Endodermal cell (in vitro differentiated cells): ENCODE results near the gene OPRL1. TPM values are rescaled to one million over a fixed set of nuclear protein-coding genes. Genes with fewer than 3 reads are reported as not detected.

Source experiments
- DNase-seq: peaks from one replicate; pipeline ENCODE4 v3.0.0-alpha.2; 2017
- H3K27ac ChIP-seq: 2 replicates; pipeline ENCODE4 v1.5.1; 2013; ENCODE audit warnings: mild to moderate bottlenecking, low read depth, low read length, moderate library complexity
- H3K27me3 ChIP-seq: 2 replicates; pipeline ENCODE4 v1.6.1; 2013; ENCODE audit warnings: mild to moderate bottlenecking, low read length, moderate library complexity; ENCODE audit not compliant: insufficient read depth, control insufficient read depth, poor library complexity, severe bottlenecking
- H3K36me3 ChIP-seq: 2 replicates; pipeline ENCODE4 v1.7.0; 2013; ENCODE audit warnings: mild to moderate bottlenecking, low read length, moderate library complexity; ENCODE audit not compliant: control insufficient read depth, insufficient read depth
- H3K4me1 ChIP-seq: one replicate; pipeline ENCODE4 v1.7.0; 2013; ENCODE audit warnings: low read length; ENCODE audit not compliant: control insufficient read depth, insufficient read depth
- H3K4me3 ChIP-seq: 2 replicates; pipeline ENCODE4 v1.5.1; 2013; ENCODE audit warnings: mild to moderate bottlenecking, low read length, moderate library complexity
- H3K9ac ChIP-seq: 2 replicates; pipeline ENCODE4 v1.6.1; 2013; ENCODE audit warnings: mild to moderate bottlenecking, low read length, moderate library complexity; ENCODE audit not compliant: poor library complexity, severe bottlenecking; ENCODE audit errors: extremely low read depth
- H3K9me3 ChIP-seq: 2 replicates; pipeline ENCODE4 v1.6.1; 2013; ENCODE audit warnings: mild to moderate bottlenecking, low read length, moderate library complexity; ENCODE audit not compliant: control insufficient read depth
- H3K27ac Mint-ChIP-seq: 2 replicates; pipeline ENCODE4 v1.8.0; 2020; ENCODE audit warnings: mixed read lengths
- H3K27me3 Mint-ChIP-seq: 2 replicates; pipeline ENCODE4 v1.8.0; 2021; ENCODE audit warnings: mild to moderate bottlenecking, mixed read lengths; ENCODE audit not compliant: insufficient read depth
- H3K36me3 Mint-ChIP-seq: 2 replicates; pipeline ENCODE4 v1.8.0; 2020; ENCODE audit warnings: low read depth, mixed read lengths
- H3K4me1 Mint-ChIP-seq: 2 replicates; pipeline ENCODE4 v1.8.0; 2020; ENCODE audit warnings: mixed read lengths
- H3K4me3 Mint-ChIP-seq: 2 replicates; pipeline ENCODE4 v1.8.0; 2020; ENCODE audit warnings: mild to moderate bottlenecking, moderate library complexity, mixed read lengths
- H3K9me3 Mint-ChIP-seq: 2 replicates; pipeline ENCODE4 v1.8.0; 2020; ENCODE audit warnings: mild to moderate bottlenecking, mixed read lengths
- WGBS, 2 experiments: methylation state at CpG; one replicate each; pipeline versions ENCODE4 v1.1.5 to v1.1.7; 2013; ENCODE audit warnings: missing lambda C conversion rate in 2 of 2, mixed read lengths in 1 of 2; ENCODE audit not compliant: insufficient coverage in 1 of 2, insufficient read length in 1 of 2; 5-methylcytosine and 5-hydroxymethylcytosine counted together
- total RNA-seq, 2 donors: library from RNA; stranded (reverse); fragmentation: NEBNext Ultra II Directional in 1 of 2; extraction: Animal tissue kit (Norgen Biotek cat#: 25700) in 1 of 2; gene quantifications; 2 replicates in 1 of 2; 3 replicates in 1 of 2; pipeline ENCODE4 v1.2.1, GENCODE V29; 2021
- TF ChIP-seq, protein P1 (sequence below): fragments of 200-600 bp; sonication (generic); conservative IDR thresholded peaks from 2 replicates; pipeline ENCODE4 v1.5.0; 2021; ENCODE audit warnings: antibody characterized with exemption, mild to moderate bottlenecking

OPRL1 gene
- total RNA-seq, 2 donors from 2014 or later: 4.1 to 5.5 TPM

DNA sequence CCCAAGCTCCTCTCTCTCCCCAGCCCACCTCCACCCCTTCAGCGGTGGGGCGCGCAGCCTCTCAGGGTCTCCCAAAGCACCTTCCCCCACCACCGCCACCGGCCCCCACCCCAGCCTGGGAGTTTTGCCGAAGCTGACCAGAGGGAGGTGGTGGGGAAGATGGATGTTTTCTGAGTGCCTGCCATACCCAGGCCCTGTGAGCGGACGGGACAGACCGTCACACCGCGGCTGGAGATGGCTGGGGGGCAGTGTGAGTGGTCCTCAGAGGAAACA lies 38.2 kb upstream of the OPRL1 start:
- Histone ChIP-seq H3K27me3 (peaks cover 45% of the 10 kb centered on the region), H3K27ac (no peak overlapping the region), H3K4me3 (peak overlapping the region; percentile 23), H3K4me1 (peaks cover 16% of the 10 kb centered on the region), H3K9me3 (no peaks in the 10 kb centered on the region), H3K9ac (no peak overlapping the region), H3K36me3 (no peaks in the 10 kb centered on the region)
- WGBS, 2 experiments: 27 to 67% methylated on average over 2 to 6 of the region's 11 CpGs
- peaks cover 14% of the 10 kb centered on the region for H3K4me1 Mint-ChIP-seq
- H3K4me3 Mint-ChIP-seq: peak overlapping the region; percentile 46
- H3K27me3 Mint-ChIP-seq: peaks cover 48% of the 10 kb centered on the region
- H3K9me3 Mint-ChIP-seq: no peaks in the 10 kb centered on the region
- DNase-seq: no peak
- H3K27ac Mint-ChIP-seq: no peak overlapping the region
- TF ChIP-seq, protein P1, sequence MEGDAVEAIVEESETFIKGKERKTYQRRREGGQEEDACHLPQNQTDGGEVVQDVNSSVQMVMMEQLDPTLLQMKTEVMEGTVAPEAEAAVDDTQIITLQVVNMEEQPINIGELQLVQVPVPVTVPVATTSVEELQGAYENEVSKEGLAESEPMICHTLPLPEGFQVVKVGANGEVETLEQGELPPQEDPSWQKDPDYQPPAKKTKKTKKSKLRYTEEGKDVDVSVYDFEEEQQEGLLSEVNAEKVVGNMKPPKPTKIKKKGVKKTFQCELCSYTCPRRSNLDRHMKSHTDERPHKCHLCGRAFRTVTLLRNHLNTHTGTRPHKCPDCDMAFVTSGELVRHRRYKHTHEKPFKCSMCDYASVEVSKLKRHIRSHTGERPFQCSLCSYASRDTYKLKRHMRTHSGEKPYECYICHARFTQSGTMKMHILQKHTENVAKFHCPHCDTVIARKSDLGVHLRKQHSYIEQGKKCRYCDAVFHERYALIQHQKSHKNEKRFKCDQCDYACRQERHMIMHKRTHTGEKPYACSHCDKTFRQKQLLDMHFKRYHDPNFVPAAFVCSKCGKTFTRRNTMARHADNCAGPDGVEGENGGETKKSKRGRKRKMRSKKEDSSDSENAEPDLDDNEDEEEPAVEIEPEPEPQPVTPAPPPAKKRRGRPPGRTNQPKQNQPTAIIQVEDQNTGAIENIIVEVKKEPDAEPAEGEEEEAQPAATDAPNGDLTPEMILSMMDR: no peak
- no peaks in the 10 kb centered on the region for H3K36me3 Mint-ChIP-seq

GRCh38 chr20:64042054-64042781 lies 37.7 kb upstream of the OPRL1 start:
- Mint-ChIP-seq H3K4me3 (peak overlapping the region; percentile 46), H3K9me3 (no peaks in the 10 kb centered on the region), H3K27me3 (peaks cover 53% of the 10 kb centered on the region), H3K4me1 (peaks cover 14% of the 10 kb centered on the region), H3K36me3 (no peaks in the 10 kb centered on the region), H3K27ac (no peak overlapping the region)
- 18 to 19% methylated on average over 23 to 46 of the region's 55 CpGs for WGBS, 2 experiments
- Histone ChIP-seq H3K4me3 (peak overlapping the region; percentile 23), H3K36me3 (no peaks in the 10 kb centered on the region), H3K4me1 (peaks cover 16% of the 10 kb centered on the region), H3K27ac (no peak overlapping the region), H3K9ac (no peak overlapping the region), H3K27me3 (peaks cover 50% of the 10 kb centered on the region), H3K9me3 (no peaks in the 10 kb centered on the region)
- TF ChIP-seq, protein P1: no peak
- no peak for DNase-seq

DNA sequence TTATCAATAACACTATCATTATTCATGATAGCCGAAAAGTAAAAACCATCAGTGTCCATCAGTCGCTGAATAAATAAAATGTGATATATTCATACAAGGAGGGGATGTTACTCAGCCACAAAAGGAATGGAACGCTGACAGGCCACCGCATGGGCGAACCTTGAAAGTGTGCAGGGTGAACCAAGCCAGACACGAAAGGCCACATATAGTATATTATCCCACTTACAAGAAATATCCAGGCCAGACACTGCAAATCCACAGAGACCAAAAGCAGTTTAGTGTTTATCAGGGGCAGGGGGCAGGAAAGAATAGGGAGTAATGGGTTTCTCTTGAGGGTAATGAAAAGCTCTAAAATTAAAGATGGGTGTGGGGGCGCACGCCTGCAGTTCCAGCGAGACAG lies 36.1 kb upstream of the OPRL1 start:
- Mint-ChIP-seq H3K27ac (no peak overlapping the region), H3K9me3 (no peaks in the 10 kb centered on the region), H3K27me3 (peaks cover 57% of the 10 kb centered on the region), H3K4me3 (no peak overlapping the region), H3K4me1 (peaks cover 12% of the 10 kb centered on the region), H3K36me3 (no peaks in the 10 kb centered on the region)
- Histone ChIP-seq H3K36me3 (no peaks in the 10 kb centered on the region), H3K9me3 (no peaks in the 10 kb centered on the region), H3K4me1 (peaks cover 16% of the 10 kb centered on the region), H3K9ac (no peak overlapping the region), H3K27ac (no peak overlapping the region), H3K27me3 (peaks cover 58% of the 10 kb centered on the region), H3K4me3 (no peak overlapping the region)
- DNase-seq: no peak
- TF ChIP-seq, protein P1: no peak
- WGBS, 2 experiments: 96% methylated on average over 9 of the region's 9 CpGs; no CpG with 5 or more reads in 1 of the 2 experiments
